Upper lobe of left lung (tissue), 6 donors: Measurements from ENCODE around the gene PTGIS. TPM values are rescaled to one million over a fixed set of nuclear protein-coding genes. Genes with fewer than 3 reads are reported as not detected.
"Not testable (repeated sequence)": the region's sequence is repeated elsewhere in the genome, so short reads cannot be mapped to it uniquely, and the experiment has no call there.

ENCODE experiments used
- ATAC-seq, 2 donors: fragments of 200-7000 bp; cut with Tn5 transposase; one replicate each; pipeline ENCODE4 v1.9.1; 2022; ENCODE audit warnings: mild to moderate bottlenecking in 2 of 2, moderate library complexity in 2 of 2; ENCODE audit not compliant: low FRiP score in 2 of 2
- DNase-seq, 2 donors: peaks; one replicate each; pipeline ENCODE4 v3.0.0-alpha.2; 2019 to 2020
- H3K27ac ChIP-seq, 4 donors: fragments of 200-600 bp; sonication (generic); one replicate each; pipeline ENCODE4 v1.5.1; 2016 to 2019
- H3K27me3 ChIP-seq, 4 donors: fragments of 200-600 bp; sonication (generic); one replicate each; pipeline ENCODE4 v1.5.1; 2017 to 2019
- H3K36me3 ChIP-seq, 4 donors: fragments of 200-600 bp; sonication (generic); one replicate each; pipeline ENCODE4 v1.5.1; 2016 to 2019
- H3K4me1 ChIP-seq, 4 donors: fragments of 200-600 bp; sonication (generic); one replicate each; pipeline ENCODE4 v1.5.1; 2018 to 2019
- H3K4me3 ChIP-seq, 4 donors: fragments of 200-600 bp; sonication (generic); one replicate each; pipeline ENCODE4 v1.5.1; 2017 to 2019; ENCODE audit warnings: mild to moderate bottlenecking in 2 of 4, moderate library complexity in 1 of 4
- H3K9me3 ChIP-seq, 4 donors: fragments of 200-600 bp; sonication (generic); one replicate each; pipeline ENCODE4 v1.5.1; 2018 to 2019
- EP300 ChIP-seq, 4 donors: sonication (generic); formaldehyde crosslinking; IDR thresholded peaks; one replicate each; pipeline ENCODE4 v1.5.1; 2017; ENCODE audit warnings: antibody characterized with exemption in 4 of 4, control low read depth in 2 of 4
- POLR2A ChIP-seq, 4 donors: fragments of 450-650 bp; IDR thresholded peaks; one replicate each; pipeline ENCODE4 v1.5.1; 2016 to 2017; ENCODE audit warnings: antibody characterized with exemption in 4 of 4, mild to moderate bottlenecking in 2 of 4
- POLR2AphosphoS5 ChIP-seq, 2 donors: sonication (generic); formaldehyde crosslinking; IDR thresholded peaks; one replicate each; pipeline ENCODE4 v1.5.1; 2017; ENCODE audit warnings: antibody characterized with exemption in 2 of 2
- WGBS, 2 donors: methylation state at CpG; one replicate each; pipeline ENCODE4 v1.1.5; 2017 to 2018; 5-methylcytosine and 5-hydroxymethylcytosine counted together
- total RNA-seq, 6 donors: library from RNA; depleted of rRNA in 4 of 6; stranded (reverse); fragments of >200 nt in 4 of 6; gene quantifications; one replicate each; pipeline versions ENCODE4 v1.1.0 to v1.2.1, GENCODE V29; 2016 to 2021
- TF ChIP-seq, protein P1 (sequence below), 6 experiments: fragments of 450-650 bp in 4 of 6; fragments of 200-600 bp in 2 of 6; sonication (generic) in 2 of 6; IDR thresholded peaks; one replicate each; pipeline ENCODE4 v1.5.1; 2016 to 2019; ENCODE audit warnings: antibody characterized with exemption in 6 of 6
- donor health status: DM: no; HTN: no; CAD: no; lungs with moderate emphysema.
- donor health status: DM: no; HTN: yes; CAD: no; lungs with severe emphysema.

Gene PTGIS
- total RNA-seq, 6 donors from 2014 or later, result 8.2 to 71.4 (median 18.4) TPM

DNA sequence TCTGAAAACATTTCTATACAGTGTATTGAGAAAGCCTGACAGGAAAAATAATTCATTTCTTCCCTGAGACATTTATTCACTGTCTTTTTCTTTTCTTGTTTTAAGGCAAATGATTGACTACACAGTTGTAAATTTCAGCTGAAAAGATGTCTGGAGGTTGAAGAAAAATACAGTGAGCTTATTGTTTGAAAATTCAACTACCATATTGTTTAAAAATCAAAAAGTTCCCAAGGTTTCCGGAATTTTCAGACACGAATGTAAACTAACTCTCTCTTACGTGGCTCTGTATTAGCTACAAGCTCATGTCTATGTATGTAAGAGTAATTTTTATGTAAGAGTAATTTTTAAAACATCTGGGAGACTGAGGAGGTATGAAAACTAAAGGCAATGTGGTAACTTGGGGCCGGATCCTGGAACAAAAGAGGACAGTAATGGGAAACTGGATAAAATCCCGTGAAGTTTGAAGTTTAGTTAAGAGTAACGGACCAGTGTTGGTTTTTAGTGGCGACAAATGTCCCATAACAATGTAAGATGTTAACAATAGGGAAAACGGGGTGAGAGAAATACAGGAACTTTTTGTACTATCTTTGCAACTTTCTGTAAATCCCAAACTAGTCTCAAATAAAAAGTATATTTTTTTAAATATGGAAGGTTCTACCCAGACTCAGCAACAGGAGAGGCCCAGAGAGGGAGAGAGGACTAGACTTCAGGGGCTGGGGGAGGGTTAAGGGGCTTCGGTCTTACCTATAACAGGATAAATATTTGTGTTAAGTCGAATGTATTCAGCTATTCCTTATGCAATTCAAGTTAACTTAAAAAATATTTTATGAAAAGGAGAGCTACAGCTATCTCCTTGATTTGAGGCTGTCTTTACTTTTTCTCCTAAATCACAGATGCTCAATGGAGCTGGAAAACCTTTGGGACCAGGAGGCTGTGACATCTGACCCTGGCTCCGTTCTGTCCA lies 1.3 kb downstream of the PTGIS start:
- Histone ChIP-seq H3K4me1 (peaks cover 7 to 23% (median 13%) of the 10 kb centered on the region in 4 donors), H3K9me3 (no peaks in the 10 kb centered on the region), H3K27me3 (peaks cover 0 to 19% (median 8%) of the 10 kb centered on the region in 4 donors), H3K4me3 (peak overlapping the region in 3 of 4 donors; percentile 33 to 47 (median 43)), H3K36me3 (no peaks in the 10 kb centered on the region), H3K27ac (peak overlapping the region in 2 of 4 donors; percentile 17 to 84)
- 77 to 80% methylated on average over 11 of the region's 11 CpGs for WGBS, 2 donors
- TF ChIP-seq POLR2A (IDR thresholded peaks at IDR 0.05) (no peak), EP300 (IDR thresholded peaks at IDR 0.05) (no peak)
- ATAC-seq, result no peak
- no peak for DNase-seq

DNA sequence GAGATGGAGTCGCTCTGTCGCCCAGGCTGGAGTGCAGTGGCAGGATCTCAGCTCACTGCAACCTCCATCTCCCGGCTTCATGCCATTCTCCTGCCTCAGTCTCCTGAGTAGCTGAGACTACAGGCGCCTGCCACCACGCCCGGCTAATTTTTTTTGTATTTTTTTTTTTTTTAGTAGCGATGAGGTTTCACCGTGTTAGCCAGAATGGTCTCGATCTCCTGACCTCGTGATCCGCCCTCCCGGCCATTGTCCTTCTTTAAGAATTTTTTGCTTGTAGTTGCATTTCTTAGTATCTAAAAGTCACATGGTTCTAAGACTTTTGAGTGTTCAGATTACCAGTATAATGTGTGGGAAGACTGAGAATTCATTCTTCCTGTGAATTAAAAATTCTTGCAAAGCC lies 2.9 kb downstream of the PTGIS start:
- ATAC-seq, H3K9me3 ChIP-seq, DNase-seq, H3K27ac ChIP-seq, H3K36me3 ChIP-seq: not testable (repeated sequence)
- peak overlapping the region in 1 of 4 donors; percentile 0 for H3K4me3 ChIP-seq
- H3K27me3 ChIP-seq, result peaks cover 0 to 19% (median 8%) of the 10 kb centered on the region in 4 donors
- H3K4me1 ChIP-seq, result peaks cover 11 to 23% (median 17%) of the 10 kb centered on the region in 4 donors
- WGBS, 2 donors, result 87 to 93% methylated on average over 12 of the region's 12 CpGs

DNA sequence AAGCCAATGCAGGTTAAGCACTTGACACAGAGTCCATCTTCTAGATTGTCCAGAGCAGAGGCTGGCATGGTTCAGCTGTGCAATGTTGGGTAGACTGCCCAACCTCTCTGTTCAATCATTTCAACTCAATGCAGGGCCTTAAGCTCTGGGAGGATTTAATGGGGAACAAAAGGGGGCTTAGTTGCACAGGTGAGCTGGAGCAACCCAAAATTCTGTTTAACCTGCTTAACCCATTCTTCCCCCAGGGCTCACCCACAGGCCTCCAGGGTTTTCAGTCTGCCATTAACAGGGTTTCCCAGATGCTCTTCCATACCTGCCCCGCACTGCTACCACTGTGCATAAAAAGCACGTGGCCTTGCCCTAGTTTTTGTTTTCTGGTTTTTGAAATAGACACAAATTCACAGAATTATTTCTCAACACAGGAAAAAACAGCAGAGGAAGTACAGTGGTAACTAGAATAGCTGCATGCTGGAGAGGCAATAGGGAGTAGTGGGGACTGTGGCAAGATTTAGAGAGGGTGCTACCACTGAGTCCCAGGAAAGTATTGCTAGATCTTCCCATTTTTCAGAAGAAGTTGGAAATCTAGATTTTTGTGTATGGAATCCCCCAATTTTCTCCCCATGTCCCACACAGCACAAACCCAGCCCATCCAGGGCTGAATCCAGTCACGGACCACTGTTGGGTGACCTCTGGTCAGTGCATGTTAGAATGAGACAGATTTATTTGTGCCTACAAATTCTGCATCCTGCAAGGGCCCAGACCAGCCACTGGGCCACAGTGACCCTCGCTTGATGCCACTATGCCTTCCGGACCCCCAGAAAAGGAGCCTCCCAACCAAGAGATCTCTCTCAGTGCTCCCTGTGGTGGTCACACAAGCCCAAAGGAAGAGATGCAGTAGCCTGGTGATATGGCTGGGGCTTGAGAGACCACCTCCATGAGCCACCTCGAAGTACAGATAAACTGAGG lies 4.6 kb downstream of the PTGIS start:
- peaks cover 0 to 11% (median 6%) of the 10 kb centered on the region in 4 donors for H3K27me3 ChIP-seq
- no peak for ATAC-seq
- H3K4me3 ChIP-seq, result no peak overlapping the region
- no peak for DNase-seq
- H3K4me1 ChIP-seq, result peaks cover 10 to 20% (median 14%) of the 10 kb centered on the region in 4 donors
- no peaks in the 10 kb centered on the region for H3K9me3 ChIP-seq
- no peaks in the 10 kb centered on the region for H3K36me3 ChIP-seq
- H3K27ac ChIP-seq, result peak overlapping the region in 3 of 4 donors; percentile 1 to 75 (median 49)
- TF ChIP-seq, protein P1, sequence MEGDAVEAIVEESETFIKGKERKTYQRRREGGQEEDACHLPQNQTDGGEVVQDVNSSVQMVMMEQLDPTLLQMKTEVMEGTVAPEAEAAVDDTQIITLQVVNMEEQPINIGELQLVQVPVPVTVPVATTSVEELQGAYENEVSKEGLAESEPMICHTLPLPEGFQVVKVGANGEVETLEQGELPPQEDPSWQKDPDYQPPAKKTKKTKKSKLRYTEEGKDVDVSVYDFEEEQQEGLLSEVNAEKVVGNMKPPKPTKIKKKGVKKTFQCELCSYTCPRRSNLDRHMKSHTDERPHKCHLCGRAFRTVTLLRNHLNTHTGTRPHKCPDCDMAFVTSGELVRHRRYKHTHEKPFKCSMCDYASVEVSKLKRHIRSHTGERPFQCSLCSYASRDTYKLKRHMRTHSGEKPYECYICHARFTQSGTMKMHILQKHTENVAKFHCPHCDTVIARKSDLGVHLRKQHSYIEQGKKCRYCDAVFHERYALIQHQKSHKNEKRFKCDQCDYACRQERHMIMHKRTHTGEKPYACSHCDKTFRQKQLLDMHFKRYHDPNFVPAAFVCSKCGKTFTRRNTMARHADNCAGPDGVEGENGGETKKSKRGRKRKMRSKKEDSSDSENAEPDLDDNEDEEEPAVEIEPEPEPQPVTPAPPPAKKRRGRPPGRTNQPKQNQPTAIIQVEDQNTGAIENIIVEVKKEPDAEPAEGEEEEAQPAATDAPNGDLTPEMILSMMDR (IDR thresholded peaks at IDR 0.05), result no peak
- no peak for TF ChIP-seq EP300 (IDR thresholded peaks at IDR 0.05)
- WGBS, 2 donors, result 87 to 88% methylated on average over 5 to 6 of the region's 6 CpGs

DNA sequence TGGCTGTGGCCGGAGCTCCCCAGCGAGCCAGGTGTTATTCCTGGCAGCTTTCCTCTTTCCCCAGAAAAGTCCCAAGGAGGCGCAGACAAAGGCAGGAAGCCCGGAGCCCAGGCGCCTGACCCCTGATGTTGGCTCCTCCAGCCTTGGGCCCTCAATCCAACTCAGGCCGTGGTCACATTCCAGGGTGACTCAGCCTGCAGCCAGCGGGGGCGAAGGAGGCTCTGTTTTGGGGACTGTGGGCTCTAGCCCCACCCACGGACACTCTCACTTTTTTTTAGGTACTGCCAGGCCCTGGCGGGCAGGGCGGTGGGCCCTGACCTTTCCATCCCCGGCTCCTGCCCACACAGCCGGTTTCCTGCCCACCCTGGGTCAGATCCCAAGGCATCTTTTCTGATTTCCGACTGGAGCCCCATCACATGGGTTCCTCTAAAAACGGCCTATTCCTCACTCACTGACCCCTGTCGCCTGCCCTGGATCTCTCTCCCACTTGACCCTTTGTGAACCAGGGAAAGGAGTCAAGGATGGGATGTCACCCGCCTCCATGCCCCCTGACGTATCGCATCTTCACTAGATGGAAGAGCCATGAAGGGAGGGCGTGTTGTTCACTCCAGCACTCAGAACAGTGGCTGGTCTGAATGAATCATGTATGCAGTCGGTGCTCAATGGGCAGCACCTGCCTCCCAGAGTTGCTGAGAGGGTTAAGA lies 5.5 kb downstream of the PTGIS start:
- WGBS, 2 donors, result 60 to 71% methylated on average over 15 to 21 of the region's 21 CpGs
- Histone ChIP-seq H3K9me3 (no peaks in the 10 kb centered on the region), H3K4me3 (no peak overlapping the region), H3K36me3 (no peaks in the 10 kb centered on the region), H3K27me3 (peaks cover 0 to 5% (median 2%) of the 10 kb centered on the region in 4 donors), H3K27ac (peak overlapping the region; percentile 20 to 75 (median 38)), H3K4me1 (peaks cover 7 to 14% (median 9%) of the 10 kb centered on the region in 4 donors)
- ATAC-seq, result peak; percentile 76 to 85
- peak in 1 of 2 donors; percentile 60 for TF ChIP-seq POLR2AphosphoS5 (IDR thresholded peaks at IDR 0.05)
- no peak for TF ChIP-seq POLR2A (IDR thresholded peaks at IDR 0.05)
- no peak for TF ChIP-seq EP300 (IDR thresholded peaks at IDR 0.05)
- peak; percentile 40 to 68 for DNase-seq

DNA sequence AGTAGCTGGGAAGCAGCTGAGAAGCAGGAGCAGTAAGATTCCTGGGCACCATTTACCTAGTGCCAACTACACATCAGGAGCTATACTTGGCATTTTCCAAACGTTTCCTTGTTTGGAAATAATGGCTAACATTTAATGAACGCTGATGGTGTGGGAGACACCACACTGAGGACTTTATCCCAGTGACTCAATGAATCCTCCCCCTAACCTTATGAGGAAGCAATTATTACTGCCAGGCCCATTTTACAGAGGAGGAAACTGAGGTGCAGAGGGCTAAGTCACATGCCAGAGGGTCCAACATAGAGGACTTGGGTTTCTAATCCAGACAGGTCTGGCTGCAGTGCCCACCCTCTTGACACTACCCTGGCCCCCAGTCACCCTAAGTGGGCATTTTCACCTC lies 6.1 kb downstream of the PTGIS start:
- DNase-seq (no peak), ATAC-seq (no peak)
- 76 to 78% methylated on average over 2 of the region's 2 CpGs for WGBS, 2 donors
- no peak for TF ChIP-seq EP300 (IDR thresholded peaks at IDR 0.05)
- TF ChIP-seq POLR2A (IDR thresholded peaks at IDR 0.05), result no peak
- TF ChIP-seq POLR2AphosphoS5 (IDR thresholded peaks at IDR 0.05), result no peak
- TF ChIP-seq, protein P1 (IDR thresholded peaks at IDR 0.05), result no peak
- peaks cover 7 to 14% (median 9%) of the 10 kb centered on the region in 4 donors for H3K4me1 ChIP-seq
- H3K27me3 ChIP-seq, result peaks cover 0 to 2% (median 0%) of the 10 kb centered on the region in 4 donors
- H3K9me3 ChIP-seq, result no peaks in the 10 kb centered on the region
- no peaks in the 10 kb centered on the region for H3K36me3 ChIP-seq
- H3K4me3 ChIP-seq, result no peak overlapping the region
- H3K27ac ChIP-seq, result peak overlapping the region in 2 of 4 donors; percentile 49 to 75
